ENCODE measurements around the gene APOH. TPM values are rescaled to one million over a fixed set of nuclear protein-coding genes. Genes with fewer than 3 reads are reported as not detected.

Gene APOH
- total and polyA plus RNA-seq, 9 of the 15 experiments (the other 6 are each of a cell fraction or from before 2014, with no cell fraction given): 1.1 TPM; not detected in 8

DNA sequence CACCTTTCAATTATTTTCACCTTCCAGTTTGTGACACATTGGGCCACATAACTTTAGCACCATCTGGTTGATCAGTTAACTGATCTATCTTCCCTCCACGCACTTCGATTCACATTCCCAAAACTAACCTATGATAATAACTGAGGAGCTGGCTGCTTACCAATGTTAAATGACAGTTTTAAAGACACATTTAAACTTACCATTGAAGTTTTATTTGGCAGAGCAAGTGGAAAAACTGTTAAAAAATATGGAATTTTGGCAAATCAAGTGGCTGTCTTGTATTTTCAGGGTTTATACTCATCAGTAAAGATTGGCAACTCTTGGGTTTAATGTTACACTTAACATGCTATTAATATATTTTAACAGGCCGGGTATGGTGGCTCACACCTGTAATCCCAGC lies 5.4 kb upstream of the APOH start:
- Histone ChIP-seq H3K9me1 (ENCODE audit: control insufficient read depth, insufficient read depth, low read length) (no peaks in the 10 kb centered on the region), H3K4me1 (replicated peaks in 1 of 2; ENCODE audit: control insufficient read depth in 2 of 2, insufficient read depth in 2 of 2, low read length in 2 of 2) (no peaks in the 10 kb centered on the region), H3K36me3 (ENCODE audit: control insufficient read depth, insufficient read depth, low read length) (no peaks in the 10 kb centered on the region), H3K9ac (ENCODE audit: insufficient read depth in 1 of 2, low read depth in 2 of 2, low read length in 2 of 2) (no peak overlapping the region), H3K79me2 (ENCODE audit: control insufficient read depth, insufficient read depth, low read length) (no peaks in the 10 kb centered on the region), H3K27me3 (ENCODE audit: control insufficient read depth in 2 of 2, insufficient read depth in 2 of 2, low read length in 2 of 2) (peaks cover 17 to 21% of the 10 kb centered on the region in 2 experiments; a peak in 4 of 5 replicates), H3K27ac (ENCODE audit: extremely low read depth, low read depth, low read length) (no peak overlapping the region), H2AFZ (ENCODE audit: low read depth, low read length) (no peak overlapping the region), H4K20me1 (replicated peaks; ENCODE audit: control insufficient read depth, insufficient read depth, low read length) (no peaks in the 10 kb centered on the region), H3K4me2 (ENCODE audit: insufficient read depth, low read length) (no peak overlapping the region), H3K4me3 (no peak overlapping the region), H3K9me3 (replicated peaks; ENCODE audit: control insufficient read depth, insufficient read depth, low read depth, low read length) (no peaks in the 10 kb centered on the region)
- in situ Hi-C loops (cut with MboI): no loop called here
- ChIA-PET CTCF (ENCODE audit: low intra/inter-chr PET ratio) (no interaction called here), POLR2A (no interaction called here)
- BruUV-seq (replicated peaks): no TSS peak
- 2% methylated on average over 3 of the region's 3 CpGs for WGBS (ENCODE audit: insufficient coverage, low coverage, missing lambda C conversion rate)
- no peak for ATAC-seq
- no peak for FAIRE-seq
- intact Hi-C loops (cut with micrococcal nuclease): no loop called here
- no peak for TF ChIP-seq BRF1 (IDR thresholded peaks at IDR 0.05; ENCODE audit: borderline replicate concordance, extremely low read depth, insufficient read length)
- no peak for TF ChIP-seq GABPA (tag; conservative IDR thresholded peaks at IDR 0.05; ENCODE audit: low read depth)
- no peak for TF ChIP-seq MAFG (tag; conservative IDR thresholded peaks at IDR 0.05)
- no peak for TF ChIP-seq PCBP1 (IDR thresholded peaks at IDR 0.05; ENCODE audit: low read depth, low read length, poor library complexity, severe bottlenecking)
- no peak for TF ChIP-seq MTA2 (IDR thresholded peaks at IDR 0.05; ENCODE audit: low read depth)
- DNase-seq (ENCODE audit: extremely low read depth in 1 of 4, low spot score in 3 of 4): no peak

DNA sequence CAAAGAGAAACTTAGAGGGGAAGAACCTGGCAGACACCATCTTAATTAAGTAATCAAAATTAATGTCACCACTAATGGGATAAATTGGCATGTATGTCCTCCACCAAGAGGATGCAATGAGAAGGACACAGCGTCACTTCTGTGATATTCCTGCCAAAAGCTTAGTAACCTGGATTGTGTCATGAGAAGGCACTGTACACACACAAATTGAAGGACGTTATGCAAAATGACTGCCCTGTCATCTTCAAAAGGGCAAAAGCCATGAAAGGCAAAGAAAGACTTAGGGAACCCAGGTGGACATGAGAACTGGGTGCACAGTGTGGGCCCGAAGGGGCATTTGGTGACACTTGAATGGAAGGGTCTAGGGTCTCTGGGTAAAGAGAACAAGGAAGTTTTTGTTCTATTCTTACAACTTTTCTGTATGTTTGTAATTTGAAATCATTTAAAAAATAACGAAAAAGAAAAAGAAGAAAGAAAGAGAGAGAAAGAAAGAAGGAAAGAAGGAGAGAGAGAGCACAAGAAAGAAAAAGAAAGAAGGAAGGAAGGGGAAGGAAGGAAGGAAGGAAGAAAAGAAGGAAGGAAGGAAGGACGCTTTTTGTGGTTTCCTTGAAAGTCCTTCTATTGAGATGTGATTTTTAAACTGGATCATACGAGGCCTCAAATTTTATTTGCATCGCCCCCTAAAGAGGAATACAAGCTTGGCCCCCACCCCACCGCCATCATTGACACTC lies 4.0 kb upstream of the APOH start:
- no peaks in the 10 kb centered on the region for H3K79me2 ChIP-seq (ENCODE audit: control insufficient read depth, insufficient read depth, low read length)
- no peak for DNase-seq (ENCODE audit: extremely low read depth in 1 of 4, low spot score in 3 of 4)
- H3K36me3 ChIP-seq (ENCODE audit: control insufficient read depth, insufficient read depth, low read length): no peaks in the 10 kb centered on the region
- WGBS (ENCODE audit: insufficient coverage, low coverage, missing lambda C conversion rate): 0% methylated on average over 8 of the region's 8 CpGs
- in situ Hi-C loops (cut with MboI): no loop called here
- no peak for ATAC-seq
- H3K27me3 ChIP-seq (ENCODE audit: control insufficient read depth in 2 of 2, insufficient read depth in 2 of 2, low read length in 2 of 2): peaks cover 16 to 19% of the 10 kb centered on the region in 2 experiments
- no peak for FAIRE-seq
- no peak overlapping the region for H3K27ac ChIP-seq (ENCODE audit: extremely low read depth, low read depth, low read length)
- no peak overlapping the region for H3K4me2 ChIP-seq (ENCODE audit: insufficient read depth, low read length)
- POLR2A ChIA-PET: no interaction called here
- TF ChIP-seq ZNF512 (tag; IDR thresholded peaks at IDR 0.05) (peak; percentile 78), CBX8 (IDR thresholded peaks at IDR 0.05; ENCODE audit: borderline replicate concordance, extremely low read depth, low read depth, low read length, poor library complexity, severe bottlenecking) (peak; percentile 95), NR2F6 (CRISPR knock-in tag; IDR thresholded peaks at IDR 0.05) (no peak)
- no TSS peak for BruUV-seq (replicated peaks)
- no peak overlapping the region for H2AFZ ChIP-seq (ENCODE audit: low read depth, low read length)
- H3K4me1 ChIP-seq (replicated peaks in 1 of 2; ENCODE audit: control insufficient read depth in 2 of 2, insufficient read depth in 2 of 2, low read length in 2 of 2): no peaks in the 10 kb centered on the region
- CTCF ChIA-PET (ENCODE audit: low intra/inter-chr PET ratio): no interaction called here
- no peak overlapping the region for H3K4me3 ChIP-seq
- H4K20me1 ChIP-seq (replicated peaks; ENCODE audit: control insufficient read depth, insufficient read depth, low read length): no peaks in the 10 kb centered on the region
- H3K9me3 ChIP-seq (replicated peaks; ENCODE audit: control insufficient read depth, insufficient read depth, low read depth, low read length): no peaks in the 10 kb centered on the region
- no peaks in the 10 kb centered on the region for H3K9me1 ChIP-seq (ENCODE audit: control insufficient read depth, insufficient read depth, low read length)
- H3K9ac ChIP-seq (ENCODE audit: insufficient read depth in 1 of 2, low read depth in 2 of 2, low read length in 2 of 2): no peak overlapping the region
- intact Hi-C loops (cut with micrococcal nuclease): no loop called here

All from K562 (cell line).